Liver (tissue), 9 donors: ENCODE measurements around the gene TBC1D5. TPM values are rescaled to one million over a fixed set of nuclear protein-coding genes. Genes with fewer than 3 reads are reported as not detected.

ENCODE experiments used
- DNase-seq: peaks from one replicate; pipeline ENCODE4 v3.0.0-alpha.2; 2017; ENCODE audit warnings: low spot score
- H3K27ac ChIP-seq, 2 donors: one replicate each; pipeline ENCODE4 v1.7.0; 2013; ENCODE audit warnings: inconsistent platforms in 2 of 2, low read length in 2 of 2, control low read depth in 1 of 2, low read depth in 1 of 2, mild to moderate bottlenecking in 1 of 2
- H3K27me3 ChIP-seq, 4 donors: one replicate each; pipeline versions ENCODE4 v1.6.1 to v1.7.0; 2013; ENCODE audit warnings: low read length in 3 of 4, inconsistent platforms in 1 of 4, mild to moderate bottlenecking in 1 of 4, moderate library complexity in 1 of 4; ENCODE audit not compliant: control insufficient read depth in 4 of 4, insufficient read depth in 4 of 4
- H3K36me3 ChIP-seq, 4 donors: one replicate each; pipeline versions ENCODE4 v1.6.1 to v1.7.0; 2013; ENCODE audit warnings: low read length in 3 of 4, mild to moderate bottlenecking in 3 of 4, low read depth in 1 of 4, moderate library complexity in 1 of 4; ENCODE audit not compliant: control insufficient read depth in 4 of 4, insufficient read depth in 3 of 4
- H3K4me1 ChIP-seq, 4 donors: one replicate each; pipeline versions ENCODE4 v1.6.1 to v1.7.0; 2013; ENCODE audit warnings: low read length in 3 of 4, mild to moderate bottlenecking in 3 of 4, moderate library complexity in 1 of 4; ENCODE audit not compliant: control insufficient read depth in 4 of 4, insufficient read depth in 4 of 4
- H3K4me3 ChIP-seq, 3 donors: one replicate each; pipeline versions ENCODE4 v1.6.1 to v1.7.0; 2013; ENCODE audit warnings: low read length in 3 of 3, control low read depth in 1 of 3, low read depth in 1 of 3, mild to moderate bottlenecking in 1 of 3
- H3K9ac ChIP-seq, 2 donors: one replicate each; pipeline ENCODE4 v1.7.0; 2013; ENCODE audit warnings: low read length in 2 of 2, mild to moderate bottlenecking in 2 of 2, moderate library complexity in 2 of 2, control low read depth in 1 of 2, low read depth in 1 of 2
- H3K9me3 ChIP-seq, 4 donors: one replicate each; pipeline versions ENCODE4 v1.6.1 to v1.7.0; 2013; ENCODE audit warnings: low read length in 3 of 4; ENCODE audit not compliant: control insufficient read depth in 4 of 4
- EGR1 ChIP-seq, 2 donors: IDR thresholded peaks; 2 replicates each; pipeline ENCODE4 v1.6.1; 2016 to 2018; ENCODE audit warnings: antibody characterized with exemption in 2 of 2, low read depth in 2 of 2
- HNF4A ChIP-seq, 2 donors: conservative IDR thresholded peaks; 2 replicates each; pipeline ENCODE4 v1.6.1; 2016; ENCODE audit warnings: antibody characterized with exemption in 2 of 2, mild to moderate bottlenecking in 2 of 2
- HNF4G ChIP-seq: IDR thresholded peaks from 2 replicates; pipeline ENCODE4 v1.6.1; 2016; ENCODE audit warnings: antibody characterized with exemption
- JUND ChIP-seq, 2 donors: IDR thresholded peaks; 2 replicates each; pipeline ENCODE4 v1.6.1; 2016; ENCODE audit warnings: antibody characterized with exemption in 2 of 2
- NR2F2 ChIP-seq: IDR thresholded peaks from 2 replicates; pipeline ENCODE4 v1.6.1; 2016; ENCODE audit warnings: antibody characterized with exemption
- RXRA ChIP-seq, 2 donors: IDR thresholded peaks; 2 replicates each; pipeline ENCODE4 v1.6.1; 2017 to 2018; ENCODE audit warnings: antibody characterized with exemption in 2 of 2, mild to moderate bottlenecking in 1 of 2
- TAF1 ChIP-seq: conservative IDR thresholded peaks from 2 replicates; pipeline ENCODE4 v1.6.1; 2016; ENCODE audit warnings: antibody characterized with exemption, mild to moderate bottlenecking
- YY1 ChIP-seq: IDR thresholded peaks from 2 replicates; pipeline ENCODE4 v1.6.1; 2016; ENCODE audit warnings: antibody characterized with exemption, mild to moderate bottlenecking
- WGBS: extraction: QIAGEN DNeasy Blood & Tissue Kit; methylation state at CpG from one replicate; pipeline ENCODE4 v1.1.7; 2013; 5-methylcytosine and 5-hydroxymethylcytosine counted together
- polyA plus RNA-seq, 2 donors: library from polyadenylated mRNA; stranded (reverse) in 1 of 2; unstranded in 1 of 2; fragments of 200-250 nt in 1 of 2; fragments of >200 nt in 1 of 2; fragmentation: Nextera tagmentation in 1 of 2; extraction: Ambion mirVana in 1 of 2; gene quantifications; one replicate each; pipeline versions ENCODE4 v1.2.1 to v1.2.3, GENCODE V29; 2013 to 2015
- total RNA-seq, 2 donors: library from RNA; depleted of rRNA; stranded (reverse); fragments of >200 nt; gene quantifications; one replicate each; pipeline ENCODE4 v1.2.3, GENCODE V29; 2014
- TF ChIP-seq, protein P1 (sequence below): IDR thresholded peaks from 2 replicates; pipeline ENCODE4 v1.6.1; 2016; ENCODE audit warnings: antibody characterized with exemption
- TF ChIP-seq, protein P2 (sequence below): IDR thresholded peaks from 2 replicates; pipeline ENCODE4 v1.6.1; 2016; ENCODE audit warnings: antibody characterized with exemption
- TF ChIP-seq, protein P3 (sequence below): IDR thresholded peaks from 2 replicates; pipeline ENCODE4 v1.6.1; 2016; ENCODE audit warnings: antibody characterized with exemption, mild to moderate bottlenecking
- TF ChIP-seq, protein P4 (sequence below): IDR thresholded peaks from 2 replicates; pipeline ENCODE4 v1.6.1; 2016; ENCODE audit warnings: antibody characterized with exemption
- donor health status: healthy.
- donor health status: healthy.
- donor health status: healthy.
- donor health status: healthy.
- donor health status: healthy.

Gene TBC1D5
- total and polyA plus RNA-seq, 4 donors = 9.1 to 45.6 (median 25.6) TPM

DNA sequence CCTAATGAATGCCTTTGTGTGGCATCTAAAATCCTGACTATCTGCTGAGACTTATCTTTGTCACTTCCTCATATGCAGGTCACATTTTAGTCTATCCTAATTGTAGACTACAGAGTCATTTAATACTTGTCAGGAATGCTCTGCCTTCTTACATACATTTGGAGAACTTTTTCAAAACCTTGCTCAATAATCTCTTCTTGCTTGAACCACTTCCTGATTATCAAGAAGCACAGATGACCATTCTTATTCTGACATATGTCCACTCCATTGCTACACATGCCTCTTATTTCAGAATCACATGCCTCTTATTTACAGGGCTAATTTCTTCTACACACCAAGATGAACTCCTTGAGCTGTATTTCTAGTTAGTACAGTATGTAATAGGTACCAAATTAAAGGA, 400.3 kb downstream of the TBC1D5 start:
- H3K9me3 ChIP-seq = no peaks in the 10 kb centered on the region
- H3K27ac ChIP-seq = no peak overlapping the region
- H3K36me3 ChIP-seq = no peaks in the 10 kb centered on the region
- TF ChIP-seq JUND (IDR thresholded peaks at IDR 0.05) (no peak), RXRA (IDR thresholded peaks at IDR 0.05) (no peak), HNF4G (no peak), NR2F2 (no peak), YY1 (no peak), TAF1 (no peak), HNF4A (conservative IDR thresholded peaks at IDR 0.05) (no peak)
- TF ChIP-seq, protein P1, sequence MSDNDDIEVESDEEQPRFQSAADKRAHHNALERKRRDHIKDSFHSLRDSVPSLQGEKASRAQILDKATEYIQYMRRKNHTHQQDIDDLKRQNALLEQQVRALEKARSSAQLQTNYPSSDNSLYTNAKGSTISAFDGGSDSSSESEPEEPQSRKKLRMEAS = no peak
- TF ChIP-seq, protein P2, sequence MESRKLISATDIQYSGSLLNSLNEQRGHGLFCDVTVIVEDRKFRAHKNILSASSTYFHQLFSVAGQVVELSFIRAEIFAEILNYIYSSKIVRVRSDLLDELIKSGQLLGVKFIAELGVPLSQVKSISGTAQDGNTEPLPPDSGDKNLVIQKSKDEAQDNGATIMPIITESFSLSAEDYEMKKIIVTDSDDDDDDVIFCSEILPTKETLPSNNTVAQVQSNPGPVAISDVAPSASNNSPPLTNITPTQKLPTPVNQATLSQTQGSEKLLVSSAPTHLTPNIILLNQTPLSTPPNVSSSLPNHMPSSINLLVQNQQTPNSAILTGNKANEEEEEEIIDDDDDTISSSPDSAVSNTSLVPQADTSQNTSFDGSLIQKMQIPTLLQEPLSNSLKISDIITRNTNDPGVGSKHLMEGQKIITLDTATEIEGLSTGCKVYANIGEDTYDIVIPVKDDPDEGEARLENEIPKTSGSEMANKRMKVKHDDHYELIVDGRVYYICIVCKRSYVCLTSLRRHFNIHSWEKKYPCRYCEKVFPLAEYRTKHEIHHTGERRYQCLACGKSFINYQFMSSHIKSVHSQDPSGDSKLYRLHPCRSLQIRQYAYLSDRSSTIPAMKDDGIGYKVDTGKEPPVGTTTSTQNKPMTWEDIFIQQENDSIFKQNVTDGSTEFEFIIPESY = no peak
- TF ChIP-seq, protein P3, sequence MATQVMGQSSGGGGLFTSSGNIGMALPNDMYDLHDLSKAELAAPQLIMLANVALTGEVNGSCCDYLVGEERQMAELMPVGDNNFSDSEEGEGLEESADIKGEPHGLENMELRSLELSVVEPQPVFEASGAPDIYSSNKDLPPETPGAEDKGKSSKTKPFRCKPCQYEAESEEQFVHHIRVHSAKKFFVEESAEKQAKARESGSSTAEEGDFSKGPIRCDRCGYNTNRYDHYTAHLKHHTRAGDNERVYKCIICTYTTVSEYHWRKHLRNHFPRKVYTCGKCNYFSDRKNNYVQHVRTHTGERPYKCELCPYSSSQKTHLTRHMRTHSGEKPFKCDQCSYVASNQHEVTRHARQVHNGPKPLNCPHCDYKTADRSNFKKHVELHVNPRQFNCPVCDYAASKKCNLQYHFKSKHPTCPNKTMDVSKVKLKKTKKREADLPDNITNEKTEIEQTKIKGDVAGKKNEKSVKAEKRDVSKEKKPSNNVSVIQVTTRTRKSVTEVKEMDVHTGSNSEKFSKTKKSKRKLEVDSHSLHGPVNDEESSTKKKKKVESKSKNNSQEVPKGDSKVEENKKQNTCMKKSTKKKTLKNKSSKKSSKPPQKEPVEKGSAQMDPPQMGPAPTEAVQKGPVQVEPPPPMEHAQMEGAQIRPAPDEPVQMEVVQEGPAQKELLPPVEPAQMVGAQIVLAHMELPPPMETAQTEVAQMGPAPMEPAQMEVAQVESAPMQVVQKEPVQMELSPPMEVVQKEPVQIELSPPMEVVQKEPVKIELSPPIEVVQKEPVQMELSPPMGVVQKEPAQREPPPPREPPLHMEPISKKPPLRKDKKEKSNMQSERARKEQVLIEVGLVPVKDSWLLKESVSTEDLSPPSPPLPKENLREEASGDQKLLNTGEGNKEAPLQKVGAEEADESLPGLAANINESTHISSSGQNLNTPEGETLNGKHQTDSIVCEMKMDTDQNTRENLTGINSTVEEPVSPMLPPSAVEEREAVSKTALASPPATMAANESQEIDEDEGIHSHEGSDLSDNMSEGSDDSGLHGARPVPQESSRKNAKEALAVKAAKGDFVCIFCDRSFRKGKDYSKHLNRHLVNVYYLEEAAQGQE = no peak
- TF ChIP-seq, protein P4, sequence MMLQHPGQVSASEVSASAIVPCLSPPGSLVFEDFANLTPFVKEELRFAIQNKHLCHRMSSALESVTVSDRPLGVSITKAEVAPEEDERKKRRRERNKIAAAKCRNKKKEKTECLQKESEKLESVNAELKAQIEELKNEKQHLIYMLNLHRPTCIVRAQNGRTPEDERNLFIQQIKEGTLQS = no peak
- no peaks in the 10 kb centered on the region for H3K27me3 ChIP-seq
- no peak for DNase-seq
- H3K4me3 ChIP-seq = no peak overlapping the region
- no peaks in the 10 kb centered on the region for H3K4me1 ChIP-seq
- H3K9ac ChIP-seq = no peak overlapping the region

DNA sequence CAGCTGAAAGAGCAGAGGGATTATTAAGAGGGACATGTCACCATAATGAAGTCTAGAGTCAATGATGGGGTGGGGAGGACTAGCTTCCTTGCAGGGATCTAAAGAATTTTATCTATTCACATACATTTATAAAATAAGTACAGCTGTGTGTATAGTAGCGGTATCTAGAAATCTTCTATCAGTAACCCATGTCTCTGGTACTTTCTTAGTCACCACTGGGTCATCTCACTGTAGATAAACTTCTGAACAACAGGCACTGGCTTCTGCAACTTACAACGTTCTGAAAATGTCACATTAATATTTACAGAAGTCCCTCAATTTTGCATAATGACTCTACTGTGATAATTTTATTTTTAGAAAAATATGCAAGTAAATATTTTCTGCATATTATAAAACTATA, 401.7 kb downstream of the TBC1D5 start:
- Histone ChIP-seq H3K36me3 (no peaks in the 10 kb centered on the region), H3K27ac (no peak overlapping the region), H3K27me3 (no peaks in the 10 kb centered on the region), H3K4me1 (no peaks in the 10 kb centered on the region), H3K9ac (no peak overlapping the region), H3K9me3 (no peaks in the 10 kb centered on the region), H3K4me3 (no peak overlapping the region)
- no peak for DNase-seq
- 96% methylated on average over 2 of the region's 2 CpGs for WGBS
- TF ChIP-seq JUND (IDR thresholded peaks at IDR 0.05) (no peak), EGR1 (IDR thresholded peaks at IDR 0.05; ENCODE audit: low read depth in 2 of 2) (no peak)
- TF ChIP-seq, protein P4 = no peak

DNA sequence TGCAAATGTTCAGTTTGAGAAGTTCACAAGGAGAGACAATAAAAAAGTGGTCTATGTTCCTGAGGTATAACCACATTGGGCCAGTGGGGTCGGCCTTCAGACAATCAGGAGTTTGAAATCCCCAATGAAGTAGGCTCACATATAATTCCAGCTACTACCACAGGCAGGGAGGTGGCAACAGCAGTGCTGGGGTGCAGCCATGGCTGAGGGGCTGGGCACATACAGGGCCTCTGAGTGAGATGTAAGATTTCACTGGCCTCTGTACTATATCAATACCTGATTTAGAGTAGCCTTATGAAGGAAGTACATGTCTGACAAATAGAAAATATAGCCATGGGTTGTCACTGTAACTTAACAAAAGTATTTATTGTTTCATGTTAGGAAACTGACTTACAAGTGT, 402.2 kb downstream of the TBC1D5 start:
- 94% methylated on average over 1 of the region's 1 CpG for WGBS
- TF ChIP-seq HNF4G (no peak), RXRA (IDR thresholded peaks at IDR 0.05) (no peak), EGR1 (IDR thresholded peaks at IDR 0.05; ENCODE audit: low read depth in 2 of 2) (no peak)
- TF ChIP-seq, protein P2 = no peak
- Histone ChIP-seq H3K27me3 (no peaks in the 10 kb centered on the region), H3K4me1 (no peaks in the 10 kb centered on the region), H3K9me3 (no peaks in the 10 kb centered on the region), H3K36me3 (no peaks in the 10 kb centered on the region), H3K4me3 (no peak overlapping the region), H3K27ac (no peak overlapping the region), H3K9ac (no peak overlapping the region)
- DNase-seq = no peak
